ENCODE results near the gene PSMD9. TPM values are rescaled to one million over a fixed set of nuclear protein-coding genes. Genes with fewer than 3 reads are reported as not detected.
A peak's percentile ranks its signal among the peaks of the same experiment; 100 is the strongest.
"Not testable (repeated sequence)": the region's sequence is repeated elsewhere in the genome, so short reads cannot be mapped to it uniquely, and the experiment has no call there.

The PSMD9 gene
- total RNA-seq, 1 donor from 2014 or later: 58.2 TPM

DNA sequence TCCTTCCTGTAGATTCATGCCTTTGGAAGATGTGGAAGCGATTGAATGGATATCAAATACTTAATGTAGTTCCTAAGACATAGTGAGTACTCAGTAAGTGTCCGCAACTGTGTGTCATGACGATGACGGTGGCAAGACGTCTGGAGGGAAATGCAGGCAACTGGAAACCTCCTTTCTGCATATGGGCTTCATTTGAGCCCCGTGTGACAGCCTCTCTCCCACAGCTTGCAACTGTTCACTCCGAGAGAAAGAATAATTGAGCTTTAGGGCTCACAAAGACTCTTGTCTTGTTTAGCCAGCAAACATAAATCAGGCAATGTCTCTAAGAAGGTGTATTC, 36.7 kb downstream of the PSMD9 start:
- DNase-seq: peak; percentile 62

DNA sequence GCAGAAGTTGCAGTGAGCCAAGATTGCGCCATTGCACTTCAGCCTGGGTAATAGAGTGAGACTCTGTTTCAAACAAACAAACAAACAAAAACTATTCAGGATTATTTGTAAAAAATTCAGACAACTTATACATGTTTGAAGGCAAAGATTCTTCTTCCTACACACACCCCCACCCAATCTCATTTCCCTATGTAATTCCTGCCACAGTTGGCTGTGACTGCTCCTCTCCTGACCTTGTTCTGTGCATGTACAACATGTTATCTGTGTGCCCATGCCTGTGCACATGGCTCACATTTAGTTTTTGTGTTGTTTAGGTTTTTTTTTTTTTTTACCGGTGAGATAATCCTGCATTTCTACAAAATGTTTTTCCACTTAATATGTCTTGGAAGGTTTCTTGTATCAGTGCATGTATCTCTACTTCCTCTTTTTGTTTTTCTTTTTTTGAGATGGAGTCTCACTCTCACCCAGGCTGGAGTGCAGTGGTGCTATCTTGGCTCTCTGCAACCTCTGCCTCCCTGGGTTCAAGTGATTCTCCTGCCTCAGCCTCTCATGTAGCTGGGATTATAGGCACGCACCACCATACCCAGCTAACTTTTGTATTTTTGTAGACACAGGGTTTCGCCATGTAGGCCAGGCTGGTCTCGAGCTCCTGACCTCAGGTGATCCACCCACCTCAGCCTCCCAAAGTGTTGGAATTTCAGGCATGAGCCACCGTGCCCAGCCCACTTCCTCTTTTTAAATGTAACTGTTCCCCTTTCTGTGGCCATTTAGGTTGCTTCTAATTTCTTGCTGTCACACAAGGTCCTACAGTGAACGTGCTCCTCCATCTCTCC, 38.5 kb downstream of the PSMD9 start:
- DNase-seq: no peak

DNA sequence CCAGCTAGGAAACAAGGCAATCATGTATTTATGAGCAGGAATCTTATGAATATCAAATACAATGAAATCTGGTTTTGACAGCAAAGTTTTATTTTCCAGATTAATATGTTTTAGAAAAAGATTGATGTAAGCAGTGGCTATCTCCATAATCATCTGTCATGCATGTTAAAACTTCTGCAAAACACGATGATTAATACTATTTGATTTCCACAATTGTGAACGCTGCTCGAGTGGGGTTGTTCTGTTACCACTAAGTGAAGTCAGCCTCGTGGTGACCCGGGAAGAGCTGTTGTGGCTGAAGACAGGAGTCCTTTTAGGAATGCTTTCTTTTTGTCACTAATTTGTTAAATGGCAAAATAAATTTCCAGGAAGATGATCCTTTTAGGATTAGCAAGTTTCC, 39.2 kb downstream of the PSMD9 start:
- no peak for DNase-seq

DNA sequence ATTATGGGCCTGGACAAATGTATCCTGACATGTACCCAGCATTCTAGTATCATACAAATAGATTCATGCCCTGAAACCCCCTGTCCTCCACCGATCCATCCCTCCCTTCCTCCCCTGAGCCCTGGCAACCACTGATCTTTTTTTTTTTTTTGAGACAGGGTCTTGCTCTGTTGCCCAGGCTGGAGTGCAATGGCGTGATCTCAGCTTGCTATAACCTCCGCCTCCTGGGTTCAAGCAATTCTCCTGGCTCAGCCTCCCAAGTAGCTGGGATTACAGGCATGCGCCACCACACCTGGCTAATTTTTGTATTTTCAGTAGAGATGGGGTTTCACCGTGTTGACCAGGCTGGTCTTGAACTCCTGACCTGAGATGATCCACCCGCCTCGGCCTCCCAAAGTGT, 41.0 kb downstream of the PSMD9 start:
- not testable (repeated sequence) for DNase-seq

DNA sequence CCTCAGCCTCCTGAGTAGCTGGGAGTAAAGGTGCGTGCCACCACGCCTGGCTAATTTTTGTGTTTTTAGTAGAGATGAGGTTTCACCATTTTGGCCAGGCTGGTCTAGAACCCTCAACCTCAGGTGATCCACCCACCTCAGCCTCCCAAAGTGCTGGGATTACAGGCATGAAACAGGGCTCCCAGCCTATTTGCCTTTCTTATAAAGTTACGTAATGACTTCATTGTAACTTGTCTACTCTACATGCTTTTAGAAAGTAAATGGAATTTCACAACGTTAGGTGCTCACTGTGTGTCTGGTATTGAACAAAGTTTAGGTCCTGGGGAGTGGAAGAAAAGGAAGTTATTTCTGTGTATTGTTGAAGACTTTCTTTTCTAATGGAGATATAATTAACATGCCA, 42.3 kb downstream of the PSMD9 start:
- no peak for DNase-seq

DNA sequence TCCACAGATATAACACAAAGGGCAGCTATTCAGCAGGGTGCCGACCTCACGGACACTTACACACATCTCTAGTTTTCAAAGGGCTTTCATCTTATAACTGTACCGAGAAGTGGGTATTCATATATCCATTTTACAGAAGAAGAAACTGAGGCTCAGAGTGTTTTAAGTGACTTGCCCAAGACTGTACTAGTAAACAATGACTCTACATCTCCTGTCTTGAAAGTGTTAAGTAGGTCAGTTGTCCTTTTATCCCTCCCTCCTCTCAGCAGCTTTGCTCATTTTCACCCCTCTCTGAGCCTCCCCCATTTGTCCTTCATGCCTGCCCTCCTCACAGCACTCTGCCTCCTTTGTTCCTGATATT, 43.6 kb downstream of the PSMD9 start:
- no peak for DNase-seq

DNA sequence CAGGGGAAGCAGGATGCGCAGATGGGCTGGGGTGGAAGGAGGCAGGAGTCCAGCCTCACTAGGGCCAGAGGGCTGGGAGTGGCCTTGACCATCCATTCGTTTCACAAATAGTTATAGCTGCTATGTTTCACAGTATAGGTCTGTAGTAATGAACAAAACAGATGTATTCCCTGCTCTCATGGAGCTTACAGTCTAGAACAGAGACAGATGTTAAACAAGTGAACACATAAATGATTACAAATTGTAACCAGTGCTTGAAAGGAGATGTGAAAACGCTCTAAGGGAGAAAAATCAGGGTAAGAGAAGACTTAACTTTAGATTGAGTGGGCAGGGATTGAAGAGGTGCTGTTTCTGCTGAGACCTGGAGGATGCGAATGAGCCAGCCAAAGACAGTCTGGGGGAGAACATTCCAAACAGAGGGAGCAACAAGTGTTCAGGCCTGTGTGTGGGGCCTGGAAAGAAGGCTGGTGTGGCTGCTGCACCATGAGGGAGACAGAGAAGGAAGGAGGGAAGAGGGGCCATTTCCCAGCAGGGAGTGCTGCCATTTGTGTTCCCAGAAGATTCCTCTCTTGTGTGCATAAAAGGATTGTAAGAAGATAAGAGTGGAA, 44.4 kb downstream of the PSMD9 start:
- no peak for DNase-seq

DNA sequence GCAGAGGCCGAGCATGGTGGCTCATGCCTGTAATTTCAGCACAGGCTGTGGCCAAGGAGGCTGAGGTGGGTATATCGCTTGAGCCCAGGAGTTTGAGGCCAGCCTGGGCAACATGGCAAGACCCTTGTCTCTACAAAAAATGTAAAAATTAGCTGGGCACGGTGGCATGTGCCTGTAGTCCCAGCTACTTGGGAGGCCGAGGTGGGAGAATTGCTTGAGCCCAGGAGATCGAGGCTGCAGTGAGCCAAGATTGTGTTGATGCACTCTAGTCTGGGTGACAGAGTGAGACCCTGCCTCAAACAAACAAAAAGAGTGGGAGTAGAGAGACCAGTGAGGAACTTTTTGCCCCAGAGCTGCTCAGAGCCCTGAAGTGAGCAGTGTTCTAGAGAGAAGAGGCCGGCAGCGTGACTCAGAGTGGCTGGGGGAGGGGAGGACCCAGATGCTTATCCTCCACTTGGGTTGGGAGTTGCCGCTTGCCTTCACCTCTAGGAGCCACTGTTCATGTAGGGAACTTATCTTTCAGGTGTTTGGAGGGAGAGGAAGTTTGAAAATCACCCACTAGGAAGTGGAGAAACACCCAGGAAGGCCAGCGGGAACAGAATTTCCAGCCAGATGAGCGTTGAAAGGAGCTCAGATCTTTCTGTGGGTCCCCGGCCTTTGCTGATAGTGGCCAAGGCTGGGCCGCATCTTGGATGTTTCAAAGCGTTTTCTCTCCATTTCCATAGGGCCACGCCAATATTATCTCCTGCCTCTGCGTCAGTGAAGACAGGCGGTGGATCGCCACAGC, 45.1 kb downstream of the PSMD9 start:
- DNase-seq: no peak

DNA sequence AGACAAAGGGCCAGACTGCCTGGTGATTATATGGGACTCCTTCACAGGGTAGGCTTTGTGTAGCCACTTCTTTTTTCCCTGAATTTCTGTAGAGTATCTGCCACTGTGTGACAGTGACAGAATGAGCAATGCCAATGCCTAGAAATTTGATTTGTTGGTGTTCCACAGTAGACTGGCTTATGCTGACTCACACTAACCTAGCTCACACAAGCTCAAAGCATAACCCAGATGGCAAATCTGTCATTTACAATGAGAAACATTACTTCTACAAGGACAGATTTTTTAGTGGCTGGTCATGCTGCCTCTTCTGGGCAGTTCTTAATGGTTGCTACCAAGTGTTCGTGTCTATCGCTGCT, 45.7 kb downstream of the PSMD9 start:
- DNase-seq: no peak

DNA sequence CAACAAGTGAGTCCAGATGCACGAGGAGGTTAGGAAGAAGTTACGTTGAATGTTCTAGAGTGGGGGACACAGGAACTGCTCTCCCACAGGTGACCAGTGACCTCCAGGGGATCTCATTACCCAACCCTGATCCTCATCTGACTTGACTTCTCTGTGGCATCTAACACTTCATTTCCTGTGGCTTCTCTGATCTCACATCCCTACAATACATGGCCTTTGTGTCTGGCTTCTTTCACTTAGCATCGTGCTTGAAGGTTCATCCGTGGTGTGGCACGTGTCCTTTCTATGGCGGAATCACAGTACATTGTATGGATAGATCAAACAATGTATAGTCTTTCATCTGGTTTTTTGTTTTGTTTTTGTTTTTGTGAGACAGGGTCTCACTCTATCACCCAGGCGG, 49.1 kb downstream of the PSMD9 start:
- no peak for DNase-seq

DNA sequence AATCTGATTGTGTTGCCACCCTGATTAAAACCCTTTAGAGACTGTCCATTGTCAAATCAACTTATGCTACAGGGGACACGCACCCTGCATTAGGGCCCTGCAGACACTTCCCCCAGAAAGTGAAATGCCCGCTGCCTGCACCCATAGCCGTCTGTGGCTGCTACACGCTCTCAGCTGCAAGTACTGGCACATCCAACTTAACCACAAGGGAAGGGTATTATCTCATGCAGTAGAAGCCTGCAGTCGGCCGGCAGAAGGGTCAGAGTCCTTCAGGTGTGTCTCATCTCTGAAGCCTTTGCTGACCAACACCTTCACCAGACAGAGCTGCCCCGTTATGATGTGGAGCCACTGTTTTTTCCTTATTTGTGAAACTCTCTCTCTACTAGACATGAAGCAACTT, 50.6 kb downstream of the PSMD9 start:
- DNase-seq: no peak

DNA sequence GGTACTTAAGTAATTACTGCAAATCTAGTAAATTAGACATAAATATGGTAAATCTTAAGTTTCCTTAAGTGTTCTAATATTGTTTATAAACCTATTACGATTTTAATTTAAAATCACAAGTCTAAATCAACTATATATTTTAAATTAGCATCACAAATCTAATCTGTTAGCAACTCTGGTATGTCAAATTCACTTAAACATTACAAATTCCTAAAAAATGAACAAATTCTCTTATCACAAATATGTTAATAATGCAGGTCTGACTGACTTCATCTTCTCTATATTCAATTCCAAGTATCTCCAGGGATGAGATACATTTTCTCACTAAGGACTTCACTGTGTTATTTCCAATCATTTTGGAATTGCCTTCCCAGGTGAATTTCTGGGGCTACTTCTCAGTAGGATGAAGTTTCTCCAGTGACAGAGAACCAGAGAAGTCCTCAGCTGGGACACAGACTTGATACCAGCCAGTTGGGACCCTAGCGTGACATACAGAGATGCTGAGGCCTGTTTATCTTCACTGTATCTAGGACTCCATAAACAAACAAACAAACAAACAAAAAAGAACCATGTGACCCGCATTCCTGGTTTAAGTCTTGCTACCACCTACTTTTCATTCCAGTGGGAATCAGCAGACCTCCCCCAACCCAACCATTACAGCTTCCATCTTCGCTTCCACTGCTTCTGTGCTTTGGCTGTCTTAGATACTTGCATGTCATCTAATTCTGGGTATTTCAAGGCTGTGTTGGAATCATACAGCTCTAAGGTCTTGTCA, 51.6 kb downstream of the PSMD9 start:
- DNase-seq: no peak

DNA sequence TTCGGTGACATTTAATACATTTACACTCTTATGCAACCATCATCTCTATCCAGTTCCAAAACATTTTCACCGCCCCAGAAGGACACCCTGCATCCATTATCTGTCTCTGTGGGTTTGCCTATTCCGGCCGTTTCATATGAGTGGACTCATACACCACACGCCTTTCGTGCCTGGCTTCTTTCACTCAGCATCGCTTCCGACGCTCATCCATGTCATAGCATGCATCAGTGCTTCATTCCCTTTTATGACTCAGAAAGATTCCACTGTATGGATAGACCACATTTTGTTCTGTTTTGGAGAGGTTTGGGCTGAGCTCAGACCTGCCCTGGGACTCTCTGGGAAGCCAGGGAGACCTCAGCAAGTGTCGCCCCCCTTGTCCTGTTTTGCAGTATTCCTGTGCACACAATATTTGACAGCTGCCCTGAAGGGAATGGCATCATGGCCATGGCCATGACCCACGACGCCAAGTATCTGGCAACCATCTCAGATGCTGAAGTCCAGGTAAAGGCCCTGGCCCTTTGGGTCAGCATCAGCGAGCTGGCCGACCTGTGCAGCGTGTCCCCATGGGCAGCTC, 53.6 kb downstream of the PSMD9 start:
- no peak for DNase-seq

DNA sequence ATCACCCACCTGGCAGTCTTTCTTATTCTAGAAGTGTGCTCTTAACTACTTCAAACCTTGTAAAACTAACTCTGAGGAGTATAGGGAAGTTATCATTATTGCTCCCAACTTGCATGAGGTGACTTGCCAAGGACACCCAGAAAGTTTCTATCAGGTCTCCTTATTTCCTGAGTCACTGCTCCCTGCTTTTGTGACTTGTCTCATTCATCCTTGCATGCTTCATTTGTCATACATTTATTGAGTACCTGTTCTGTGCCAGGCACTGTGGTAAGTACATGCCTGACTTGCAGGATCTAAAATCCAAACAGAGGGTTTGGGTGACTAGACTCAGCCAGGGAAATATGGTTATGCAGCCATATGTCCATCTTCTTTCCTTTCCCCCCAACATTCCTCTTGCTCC, 55.3 kb downstream of the PSMD9 start:
- no peak for DNase-seq

DNA sequence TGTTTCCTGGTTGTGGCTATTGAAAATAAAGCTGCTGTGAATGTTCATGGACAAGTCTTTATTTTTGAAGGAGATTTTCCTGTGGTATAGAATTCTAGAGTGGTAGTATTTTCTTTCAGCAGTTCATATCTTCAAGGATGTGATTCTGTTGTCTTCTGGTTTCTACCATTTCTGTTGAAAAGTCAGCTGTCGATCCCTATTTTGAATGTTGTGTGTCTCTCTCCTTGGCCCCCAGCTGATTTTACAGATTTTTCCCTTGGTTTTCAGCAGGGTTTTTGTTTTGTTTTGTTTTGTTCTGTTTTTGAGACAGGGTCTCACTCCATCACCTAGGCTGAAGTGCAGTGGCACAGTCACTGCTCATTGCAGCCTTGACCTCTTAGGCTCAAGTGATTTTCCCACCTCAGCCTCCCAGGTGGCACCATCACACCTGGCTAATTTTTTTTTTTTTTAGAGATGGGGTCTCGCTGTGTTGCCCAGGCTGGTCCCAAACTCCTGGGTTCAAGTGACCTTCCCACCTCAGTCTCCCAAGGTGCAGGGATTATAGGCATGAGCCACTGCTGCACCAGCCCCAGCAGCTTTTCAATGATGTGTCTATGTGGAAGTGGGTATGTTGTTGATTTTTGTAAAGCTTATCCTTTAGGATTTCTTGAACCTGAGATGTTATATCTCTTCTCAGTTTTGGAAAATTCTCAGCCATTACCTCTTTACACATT, 57.9 kb downstream of the PSMD9 start:
- no peak for DNase-seq

DNA sequence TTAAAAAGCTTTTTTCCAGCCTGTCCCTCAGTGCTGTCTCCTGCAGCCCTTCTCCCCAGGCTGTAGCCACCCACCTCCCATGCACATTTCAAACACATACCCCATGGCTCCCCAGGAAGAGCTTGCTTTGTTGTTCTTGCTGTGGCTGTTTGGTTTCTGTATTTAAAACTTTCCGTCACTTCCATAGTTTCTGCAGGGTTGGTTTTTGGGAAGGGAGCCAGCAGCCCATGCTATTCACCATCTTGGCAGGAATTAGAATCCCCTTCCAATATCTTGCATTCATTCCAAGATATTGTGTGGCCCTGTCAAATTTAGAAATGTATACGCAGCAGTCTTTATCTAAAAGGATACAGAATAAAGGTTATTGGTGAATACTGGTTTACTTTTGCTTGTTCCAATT, 59.4 kb downstream of the PSMD9 start:
- no peak for DNase-seq

DNA sequence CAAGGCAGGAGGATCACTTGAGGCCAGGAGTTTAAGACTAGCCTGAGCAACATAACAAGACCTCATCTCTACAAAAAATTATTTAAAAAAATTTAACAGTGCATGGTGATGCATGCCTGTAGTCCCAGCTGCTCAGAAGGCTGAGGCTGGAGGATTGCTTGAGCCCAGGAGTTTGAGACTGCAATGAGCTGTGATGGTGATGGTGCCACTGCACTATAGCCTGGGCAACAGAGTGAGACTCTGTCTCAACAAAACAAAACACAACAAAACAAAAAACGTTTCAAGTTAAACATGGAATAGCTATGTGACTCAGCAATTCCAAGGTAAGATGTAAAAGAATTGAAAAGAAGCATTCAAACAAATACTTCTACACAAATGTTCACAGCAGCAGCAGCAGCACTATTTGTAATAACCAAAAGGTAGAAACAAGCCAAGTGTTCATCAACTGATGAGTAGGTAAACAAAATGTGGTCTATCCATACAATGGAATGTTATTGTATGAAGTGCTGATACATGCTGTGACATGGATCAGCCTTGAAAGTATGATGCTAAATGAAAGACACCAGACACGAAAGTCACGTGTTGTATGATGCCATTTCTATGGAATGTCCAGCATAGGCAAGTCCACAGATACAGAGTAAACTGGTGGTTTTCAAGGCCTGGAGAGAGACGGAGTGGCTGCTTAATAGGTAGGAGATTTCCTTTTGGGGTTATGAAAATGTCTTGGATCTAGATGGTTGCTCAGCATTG, 61.2 kb downstream of the PSMD9 start:
- DNase-seq: no peak

DNA sequence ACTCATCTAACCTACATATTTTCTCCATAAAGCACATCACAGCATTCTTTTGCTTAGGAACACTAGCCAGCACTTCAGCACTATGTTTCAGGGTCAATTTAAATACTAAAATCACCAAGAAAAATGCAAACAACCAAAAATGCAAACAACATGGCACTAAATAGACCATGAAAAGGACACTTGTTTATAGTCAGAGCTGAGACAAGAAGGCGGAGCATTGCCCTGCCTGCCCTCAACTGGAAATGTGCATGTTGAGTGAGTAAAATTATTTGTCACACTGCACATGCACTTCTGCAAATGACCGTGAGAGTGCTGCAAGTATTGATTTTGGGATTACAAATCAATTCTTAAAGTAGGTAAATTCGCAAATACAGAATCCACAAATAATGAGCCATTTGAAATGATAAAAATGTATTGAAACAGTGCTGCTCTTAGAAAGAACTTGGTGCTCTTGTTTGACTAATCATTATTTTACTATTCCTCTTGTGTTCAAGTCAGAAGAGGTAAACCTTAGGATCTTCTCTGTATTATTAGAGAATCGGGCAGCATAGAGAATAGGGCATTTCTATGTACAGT, 64.6 kb downstream of the PSMD9 start:
- DNase-seq: no peak

DNA sequence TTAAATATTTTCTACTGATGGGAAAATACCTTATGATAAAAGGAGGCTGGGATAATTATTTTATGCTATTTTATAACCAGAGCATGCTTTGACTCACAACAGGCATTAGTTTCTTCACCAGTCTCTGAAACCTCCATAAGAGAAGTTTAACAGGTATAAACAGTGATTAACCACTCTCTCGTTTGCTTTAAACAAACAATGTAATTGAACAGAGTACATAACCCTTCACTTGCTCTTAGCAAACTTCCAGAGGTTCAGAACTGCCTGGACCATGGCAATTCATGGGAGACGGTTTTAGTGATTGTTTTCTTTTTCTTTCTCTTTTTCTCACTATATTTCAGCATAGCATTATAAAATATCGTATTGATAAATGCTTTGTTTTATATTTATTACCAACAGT, 65.1 kb downstream of the PSMD9 start:
- DNase-seq: no peak
